H9 (cell line): Measurements from ENCODE around the gene GAS2L2. TPM values are rescaled to one million over a fixed set of nuclear protein-coding genes. Genes with fewer than 3 reads are reported as not detected.

Experiments
- DNase-seq: peaks from one replicate; pipeline ENCODE4 v3.0.0-alpha.2; 2017
- H2AFZ ChIP-seq: one replicate; pipeline ENCODE4 v1.6.1; 2013; ENCODE audit warnings: mild to moderate bottlenecking, low read length, control low read depth, moderate library complexity
- H2AK5ac ChIP-seq: 2 replicates; pipeline ENCODE4 v1.6.1; 2013; ENCODE audit warnings: low read length, control low read depth, mixed read lengths; ENCODE audit not compliant: insufficient read length
- H2BK120ac ChIP-seq: one replicate; pipeline ENCODE4 v1.6.1; 2013; ENCODE audit warnings: low read depth, mild to moderate bottlenecking, low read length, control low read depth, inconsistent platforms; ENCODE audit not compliant: poor library complexity, severe bottlenecking
- H2BK12ac ChIP-seq: 2 replicates; pipeline ENCODE4 v1.6.1; 2013; ENCODE audit warnings: low read length, control low read depth, mixed read lengths, low read depth; ENCODE audit not compliant: insufficient read length
- H2BK15ac ChIP-seq: 2 replicates; pipeline ENCODE4 v1.6.1; 2013; ENCODE audit warnings: low read depth, low read length, control low read depth
- H2BK20ac ChIP-seq: one replicate; pipeline ENCODE4 v1.6.1; 2013; ENCODE audit warnings: low read depth, mild to moderate bottlenecking, low read length, control low read depth, inconsistent platforms; ENCODE audit not compliant: poor library complexity, severe bottlenecking
- H2BK5ac ChIP-seq: 2 replicates; pipeline ENCODE4 v1.6.1; 2013; ENCODE audit warnings: low read length, control low read depth, mixed read lengths; ENCODE audit not compliant: insufficient read length
- H3K14ac ChIP-seq: 2 replicates; pipeline ENCODE4 v1.6.1; 2013; ENCODE audit warnings: low read length, control low read depth; ENCODE audit not compliant: insufficient read depth
- H3K18ac ChIP-seq: 2 replicates; pipeline ENCODE4 v1.6.1; 2013; ENCODE audit warnings: low read depth, mild to moderate bottlenecking, mixed read lengths, low read length, control low read depth; ENCODE audit not compliant: insufficient read length
- H3K23ac ChIP-seq: 2 replicates; pipeline ENCODE4 v1.6.1; 2013; ENCODE audit warnings: low read length, control low read depth, mixed read lengths, low read depth; ENCODE audit not compliant: insufficient read length
- H3K23me2 ChIP-seq: 2 replicates; pipeline ENCODE4 v1.6.1; 2013; ENCODE audit warnings: low read depth, mild to moderate bottlenecking, mixed read lengths, low read length, control low read depth; ENCODE audit not compliant: insufficient read length, poor library complexity, severe bottlenecking
- H3K27ac ChIP-seq: 2 replicates; pipeline ENCODE4 v1.5.1; 2013; ENCODE audit warnings: low read length, control low read depth, mixed read lengths, low read depth; ENCODE audit not compliant: insufficient read length
- H3K27me3 ChIP-seq: 2 replicates; pipeline ENCODE4 v1.6.1; 2013; ENCODE audit warnings: low read length, control low read depth, inconsistent platforms; ENCODE audit not compliant: insufficient read depth
- H3K4ac ChIP-seq: 2 replicates; pipeline ENCODE4 v1.6.1; 2013; ENCODE audit warnings: low read depth, mild to moderate bottlenecking, control low read depth, inconsistent platforms, low read length, moderate library complexity
- H3K4me1 ChIP-seq: 2 replicates; pipeline ENCODE4 v1.6.1; 2013; ENCODE audit warnings: low read length, control low read depth, inconsistent platforms; ENCODE audit not compliant: insufficient read depth
- H3K4me2 ChIP-seq: 2 replicates; pipeline ENCODE4 v1.6.1; 2013; ENCODE audit warnings: low read length, control low read depth, mixed read lengths; ENCODE audit not compliant: insufficient read length, insufficient read depth
- H3K56ac ChIP-seq: 2 replicates; pipeline ENCODE4 v1.6.1; 2013; ENCODE audit warnings: low read depth, mild to moderate bottlenecking, mixed read lengths, low read length, control low read depth; ENCODE audit not compliant: insufficient read length
- H3K79me1 ChIP-seq: 2 replicates; pipeline ENCODE4 v1.6.1; 2013; ENCODE audit warnings: low read depth, mild to moderate bottlenecking, moderate library complexity, low read length, control low read depth, inconsistent platforms; ENCODE audit not compliant: insufficient read depth, poor library complexity, severe bottlenecking
- H3K79me2 ChIP-seq: 2 replicates; pipeline ENCODE4 v1.6.1; 2013; ENCODE audit warnings: low read length, control low read depth, inconsistent platforms; ENCODE audit not compliant: insufficient read depth
- H3K9ac ChIP-seq: 2 replicates; pipeline ENCODE4 v1.6.1; 2013; ENCODE audit warnings: low read length, control low read depth, mixed read lengths; ENCODE audit not compliant: insufficient read length; ENCODE audit errors: extremely low read depth
- H3K9me3 ChIP-seq: one replicate; pipeline ENCODE4 v1.6.1; 2013; ENCODE audit warnings: low read depth, low read length, inconsistent platforms; ENCODE audit not compliant: control insufficient read depth
- H3T11ph ChIP-seq: one replicate; pipeline ENCODE4 v1.6.1; 2013; ENCODE audit warnings: mild to moderate bottlenecking, low read length, control low read depth, inconsistent platforms
- H4K20me1 ChIP-seq: one replicate; pipeline ENCODE4 v1.6.1; 2013; ENCODE audit not compliant: control insufficient read depth, insufficient read length, insufficient read depth
- H4K5ac ChIP-seq: 2 replicates; pipeline ENCODE4 v1.6.1; 2013; ENCODE audit warnings: low read depth, mild to moderate bottlenecking, mixed read lengths, low read length, control low read depth; ENCODE audit not compliant: insufficient read length
- H4K8ac ChIP-seq: replicated peaks from 2 replicates; pipeline ENCODE4 v1.6.1; 2013; ENCODE audit warnings: low read length, control low read depth, mixed read lengths, low read depth; ENCODE audit not compliant: insufficient read length
- H4K91ac ChIP-seq: 2 replicates; pipeline ENCODE4 v1.6.1; 2013; ENCODE audit warnings: low read depth, mild to moderate bottlenecking, moderate library complexity, mixed read lengths, low read length, control low read depth; ENCODE audit not compliant: insufficient read length
- H3K27ac Mint-ChIP-seq, 3 experiments: 2 replicates in 2 of 3; 3 replicates in 1 of 3; pipeline ENCODE4 v1.8.0; 2020 to 2021; ENCODE audit warnings: mixed read lengths in 3 of 3, mild to moderate bottlenecking in 1 of 3, moderate library complexity in 1 of 3
- H3K27me3 Mint-ChIP-seq: 2 replicates; pipeline ENCODE4 v1.8.0; 2021; ENCODE audit warnings: low read depth, mild to moderate bottlenecking, moderate library complexity, mixed read lengths
- H3K36me3 Mint-ChIP-seq, 3 experiments: 2 replicates in 2 of 3; 3 replicates in 1 of 3; pipeline ENCODE4 v1.8.0; 2020 to 2021; ENCODE audit warnings: low read depth in 3 of 3, mixed read lengths in 3 of 3; ENCODE audit not compliant: insufficient read depth in 1 of 3
- H3K4me1 Mint-ChIP-seq, 2 experiments: 2 replicates each; pipeline ENCODE4 v1.8.0; 2020; ENCODE audit warnings: mixed read lengths in 2 of 2
- H3K4me3 Mint-ChIP-seq, 2 experiments: 2 replicates in 1 of 2; 3 replicates in 1 of 2; pipeline ENCODE4 v1.8.0; 2020 to 2021; ENCODE audit warnings: mild to moderate bottlenecking in 2 of 2, mixed read lengths in 2 of 2, moderate library complexity in 1 of 2
- H3K9me3 Mint-ChIP-seq, 2 experiments: 2 replicates in 1 of 2; 3 replicates in 1 of 2; pipeline ENCODE4 v1.8.0; 2020; ENCODE audit warnings: mild to moderate bottlenecking in 2 of 2, mixed read lengths in 2 of 2, moderate library complexity in 1 of 2
- WGBS: extraction: QIAGEN DNeasy Blood & Tissue Kit; methylation state at CpG from one replicate; pipeline ENCODE4 v1.1.7; 2013; ENCODE audit warnings: missing lambda C conversion rate, low lambda C conversion rate, mixed read lengths; ENCODE audit not compliant: insufficient read length; ENCODE audit errors: extremely low coverage; 5-methylcytosine and 5-hydroxymethylcytosine counted together
- total RNA-seq: library from RNA; stranded (reverse); gene quantifications from 2 replicates; pipeline ENCODE4 v1.2.1, GENCODE V29; 2021
- TF ChIP-seq, protein P1 (sequence below): fragments of 200-600 bp; sonication (generic); conservative IDR thresholded peaks from 3 replicates; pipeline ENCODE4 v1.8.0; 2021; ENCODE audit warnings: antibody characterized with exemption, mild to moderate bottlenecking

Gene GAS2L2
- total RNA-seq, 1 experiment from 2014 or later = not detected

DNA sequence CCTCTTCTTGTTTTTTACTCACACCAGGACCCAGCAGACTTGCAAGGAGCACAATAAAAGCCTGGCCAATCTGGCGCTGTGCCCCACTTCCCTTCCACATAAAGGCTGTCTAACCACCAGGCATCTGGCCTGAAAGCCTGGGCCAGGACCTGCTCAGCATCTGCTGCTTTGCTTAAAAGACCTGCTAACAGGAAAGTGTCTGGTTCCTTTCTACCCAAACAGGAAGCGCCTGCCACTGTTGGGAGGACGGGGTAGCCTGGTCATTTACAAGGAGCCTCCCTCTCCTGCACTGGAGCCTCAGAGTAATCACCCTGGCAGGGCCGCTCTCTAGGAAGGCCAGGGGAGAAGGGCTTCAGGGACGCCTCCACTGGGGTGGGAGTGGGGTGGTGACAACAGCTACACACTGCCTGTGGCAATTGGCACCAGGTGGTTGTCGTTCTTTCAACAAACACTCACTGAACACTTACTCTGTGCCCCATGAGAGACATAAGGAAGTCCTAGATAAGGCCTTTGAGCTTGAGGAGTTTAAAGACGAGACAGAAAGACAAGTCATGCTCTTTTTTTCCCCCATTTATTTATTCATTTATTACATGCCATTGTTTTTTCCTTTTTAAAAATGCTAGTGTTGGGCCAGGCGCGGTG lies 48.7 kb upstream of the GAS2L2 start:
- Histone ChIP-seq H3K4me1 (no peaks in the 10 kb centered on the region), H4K5ac (no peak overlapping the region), H3K27ac (no peak overlapping the region), H3T11ph (no peak overlapping the region), H3K4me2 (no peak overlapping the region), H4K91ac (no peak overlapping the region), H2BK15ac (no peak overlapping the region), H3K27me3 (peaks cover 6% of the 10 kb centered on the region; the same call in 1 of the 2 replicates), H3K9ac (no peak overlapping the region), H2AK5ac (no peak overlapping the region), H3K23me2 (no peaks in the 10 kb centered on the region), H3K23ac (no peak overlapping the region), H3K9me3 (no peaks in the 10 kb centered on the region), H2BK20ac (no peak overlapping the region), H3K79me1 (no peaks in the 10 kb centered on the region), H2BK5ac (no peak overlapping the region), H4K8ac (no peak overlapping the region), H3K79me2 (no peaks in the 10 kb centered on the region), H3K56ac (no peak overlapping the region), H3K14ac (no peak overlapping the region), H3K18ac (no peak overlapping the region), H2AFZ (no peak overlapping the region), H4K20me1 (no peaks in the 10 kb centered on the region), H2BK120ac (no peak overlapping the region), H3K4ac (no peak overlapping the region), H2BK12ac (no peak overlapping the region)
- Mint-ChIP-seq H3K36me3 (no peaks in the 10 kb centered on the region), H3K4me3 (no peak overlapping the region), H3K27ac (no peak overlapping the region), H3K4me1 (peaks cover 4 to 5% of the 10 kb centered on the region in 2 experiments; a peak in 3 of 4 replicates), H3K9me3 (no peaks in the 10 kb centered on the region), H3K27me3 (peaks cover 42% of the 10 kb centered on the region)
- no peak for DNase-seq
- no CpG with 5 or more reads among the region's 9 CpGs for WGBS
- TF ChIP-seq, protein P1, sequence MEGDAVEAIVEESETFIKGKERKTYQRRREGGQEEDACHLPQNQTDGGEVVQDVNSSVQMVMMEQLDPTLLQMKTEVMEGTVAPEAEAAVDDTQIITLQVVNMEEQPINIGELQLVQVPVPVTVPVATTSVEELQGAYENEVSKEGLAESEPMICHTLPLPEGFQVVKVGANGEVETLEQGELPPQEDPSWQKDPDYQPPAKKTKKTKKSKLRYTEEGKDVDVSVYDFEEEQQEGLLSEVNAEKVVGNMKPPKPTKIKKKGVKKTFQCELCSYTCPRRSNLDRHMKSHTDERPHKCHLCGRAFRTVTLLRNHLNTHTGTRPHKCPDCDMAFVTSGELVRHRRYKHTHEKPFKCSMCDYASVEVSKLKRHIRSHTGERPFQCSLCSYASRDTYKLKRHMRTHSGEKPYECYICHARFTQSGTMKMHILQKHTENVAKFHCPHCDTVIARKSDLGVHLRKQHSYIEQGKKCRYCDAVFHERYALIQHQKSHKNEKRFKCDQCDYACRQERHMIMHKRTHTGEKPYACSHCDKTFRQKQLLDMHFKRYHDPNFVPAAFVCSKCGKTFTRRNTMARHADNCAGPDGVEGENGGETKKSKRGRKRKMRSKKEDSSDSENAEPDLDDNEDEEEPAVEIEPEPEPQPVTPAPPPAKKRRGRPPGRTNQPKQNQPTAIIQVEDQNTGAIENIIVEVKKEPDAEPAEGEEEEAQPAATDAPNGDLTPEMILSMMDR = no peak
